OCI-LY1 (cell line): ENCODE data around the gene PANX3.
"Not testable (repeated sequence)": the region's sequence is repeated elsewhere in the genome, so short reads cannot be mapped to it uniquely, and the experiment has no call there.

Source experiments
- H2AFZ ChIP-seq: fragments of 200-600 bp; sonication (generic), shearing (Covaris generic); 2 replicates; pipeline ENCODE4 v1.6.0; 2014; ENCODE audit warnings: antibody characterized with exemption, mild to moderate bottlenecking, low read length
- H3F3A ChIP-seq: fragments of 200-600 bp; sonication (generic), shearing (Covaris generic); 2 replicates; pipeline ENCODE4 v1.6.0; 2014; ENCODE audit warnings: mild to moderate bottlenecking, antibody characterized with exemption, low read length, moderate library complexity; ENCODE audit not compliant: insufficient read depth
- H3K27ac ChIP-seq: fragments of 200-600 bp; sonication (generic); 2 replicates; pipeline ENCODE4 v1.5.1; 2014; ENCODE audit warnings: low read length, mixed run types, mild to moderate bottlenecking, low read depth; ENCODE audit not compliant: poor library complexity, severe bottlenecking
- H3K27me3 ChIP-seq: fragments of 200-600 bp; sonication (generic); 2 replicates; pipeline ENCODE4 v1.6.0; 2014; ENCODE audit warnings: antibody characterized with exemption, mild to moderate bottlenecking, low read length, moderate library complexity; ENCODE audit not compliant: insufficient read depth
- H3K36me3 ChIP-seq: fragments of 200-600 bp; sonication (generic); 2 replicates; pipeline ENCODE4 v1.6.1; 2014; ENCODE audit warnings: mild to moderate bottlenecking, antibody characterized with exemption, low read length, moderate library complexity, mixed read lengths; ENCODE audit not compliant: insufficient read depth
- H3K4me1 ChIP-seq: fragments of 200-600 bp; sonication (generic); 2 replicates; pipeline ENCODE4 v1.5.1; 2014; ENCODE audit warnings: mild to moderate bottlenecking, low read length, moderate library complexity; ENCODE audit not compliant: insufficient read depth, severe bottlenecking
- H3K4me2 ChIP-seq: fragments of 200-600 bp; sonication (generic), shearing (Covaris generic); 2 replicates; pipeline ENCODE4 v1.6.1; 2014; ENCODE audit warnings: low read length
- H3K4me3 ChIP-seq: fragments of 200-600 bp; sonication (generic); 2 replicates; pipeline ENCODE4 v1.5.1; 2014; ENCODE audit warnings: low read length, low read depth, mild to moderate bottlenecking, mixed read lengths; ENCODE audit not compliant: poor library complexity, severe bottlenecking
- H3K79me2 ChIP-seq: fragments of 200-600 bp; shearing (Covaris generic); 2 replicates; pipeline ENCODE4 v1.6.1; 2016; ENCODE audit warnings: mixed run types, low read length, mixed read lengths; ENCODE audit not compliant: insufficient read depth
- H3K9ac ChIP-seq: fragments of 200-600 bp; sonication (generic), shearing (Covaris generic); 2 replicates; pipeline ENCODE4 v1.6.1; 2014; ENCODE audit warnings: mild to moderate bottlenecking, low read length, mixed read lengths
- H3K9me2 ChIP-seq: fragments of 200-600 bp; sonication (generic), shearing (Covaris generic); 2 replicates; pipeline ENCODE4 v1.6.1; 2014; ENCODE audit warnings: low read depth, mild to moderate bottlenecking, low read length, mixed read lengths
- H3K9me3 ChIP-seq: fragments of 200-600 bp; shearing (Covaris generic); 2 replicates; pipeline ENCODE4 v1.6.1; 2014; ENCODE audit warnings: low read length, mixed read lengths
- H4K20me1 ChIP-seq: fragments of 200-600 bp; sonication (generic), shearing (Covaris generic); 2 replicates; pipeline ENCODE4 v1.6.0; 2016; ENCODE audit warnings: mild to moderate bottlenecking, low read length; ENCODE audit not compliant: insufficient read depth
- EZH2 ChIP-seq: fragments of 200-600 bp; sonication (generic), shearing (Covaris generic); IDR thresholded peaks from 2 replicates; pipeline ENCODE4 v1.8.0; 2017; ENCODE audit warnings: borderline replicate concordance, mixed run types, mild to moderate bottlenecking, antibody characterized with exemption, low read length, moderate library complexity, mixed read lengths
- TF ChIP-seq, protein P1 (sequence below): fragments of 200-600 bp; sonication (generic), shearing (Covaris generic); IDR thresholded peaks from 2 replicates; pipeline ENCODE4 v1.5.1; 2017; ENCODE audit warnings: mild to moderate bottlenecking, antibody characterized with exemption, low read length, moderate library complexity, mixed read lengths

Gene PANX3

DNA sequence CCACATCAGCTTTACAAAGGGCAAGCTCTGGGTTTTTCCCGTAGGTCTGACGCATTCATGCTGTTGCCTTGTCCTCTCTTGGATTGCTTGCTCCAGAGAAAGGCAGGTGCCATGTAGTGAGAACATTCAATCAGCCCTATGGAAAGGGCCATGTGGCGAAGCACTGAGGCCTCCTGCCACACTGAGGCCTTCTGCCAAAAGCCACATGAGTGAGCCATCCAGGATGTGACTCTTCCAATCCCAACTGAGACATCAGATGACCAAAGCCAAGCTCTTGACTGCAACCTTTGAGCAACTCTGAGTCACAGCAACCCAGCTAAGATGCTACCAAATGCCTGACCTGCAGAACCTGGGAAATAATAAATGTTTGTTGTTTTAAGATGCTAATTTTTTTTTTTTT lies 9.0 kb upstream of the PANX3 start:
- Histone ChIP-seq H3K9ac (no peak overlapping the region), H3K9me3 (no peaks in the 10 kb centered on the region), H3F3A (no peaks in the 10 kb centered on the region), H3K4me1 (no peaks in the 10 kb centered on the region), H4K20me1 (no peaks in the 10 kb centered on the region), H3K4me3 (no peak overlapping the region), H3K79me2 (no peaks in the 10 kb centered on the region), H3K4me2 (no peak overlapping the region), H3K27ac (no peak overlapping the region), H2AFZ (no peak overlapping the region), H3K9me2 (no peaks in the 10 kb centered on the region), H3K27me3 (no peaks in the 10 kb centered on the region), H3K36me3 (no peaks in the 10 kb centered on the region)
- no peak for TF ChIP-seq EZH2
- TF ChIP-seq, protein P1, sequence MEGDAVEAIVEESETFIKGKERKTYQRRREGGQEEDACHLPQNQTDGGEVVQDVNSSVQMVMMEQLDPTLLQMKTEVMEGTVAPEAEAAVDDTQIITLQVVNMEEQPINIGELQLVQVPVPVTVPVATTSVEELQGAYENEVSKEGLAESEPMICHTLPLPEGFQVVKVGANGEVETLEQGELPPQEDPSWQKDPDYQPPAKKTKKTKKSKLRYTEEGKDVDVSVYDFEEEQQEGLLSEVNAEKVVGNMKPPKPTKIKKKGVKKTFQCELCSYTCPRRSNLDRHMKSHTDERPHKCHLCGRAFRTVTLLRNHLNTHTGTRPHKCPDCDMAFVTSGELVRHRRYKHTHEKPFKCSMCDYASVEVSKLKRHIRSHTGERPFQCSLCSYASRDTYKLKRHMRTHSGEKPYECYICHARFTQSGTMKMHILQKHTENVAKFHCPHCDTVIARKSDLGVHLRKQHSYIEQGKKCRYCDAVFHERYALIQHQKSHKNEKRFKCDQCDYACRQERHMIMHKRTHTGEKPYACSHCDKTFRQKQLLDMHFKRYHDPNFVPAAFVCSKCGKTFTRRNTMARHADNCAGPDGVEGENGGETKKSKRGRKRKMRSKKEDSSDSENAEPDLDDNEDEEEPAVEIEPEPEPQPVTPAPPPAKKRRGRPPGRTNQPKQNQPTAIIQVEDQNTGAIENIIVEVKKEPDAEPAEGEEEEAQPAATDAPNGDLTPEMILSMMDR: no peak

DNA sequence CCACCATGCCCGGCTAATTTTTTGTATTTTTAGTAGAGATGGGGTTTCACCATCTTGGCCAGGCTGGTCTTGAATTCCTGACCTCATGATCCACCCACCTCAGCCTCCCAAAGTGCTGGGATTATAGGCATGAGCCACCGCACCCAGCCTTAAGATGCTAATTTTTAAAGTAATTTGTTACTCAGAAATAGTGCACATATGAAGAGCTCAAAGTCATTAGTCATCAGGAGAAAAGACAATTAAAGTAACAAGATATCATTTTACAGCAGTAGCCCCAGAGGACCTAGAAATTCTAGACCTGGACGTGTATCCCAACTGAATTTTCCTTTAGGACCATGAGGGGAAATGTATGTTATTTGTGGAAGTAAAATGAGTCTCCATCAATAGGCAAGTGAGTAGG lies 8.5 kb upstream of the PANX3 start:
- not testable (repeated sequence) for H3K9ac ChIP-seq, H3K9me2 ChIP-seq, H3K79me2 ChIP-seq, H3K9me3 ChIP-seq, H3K27ac ChIP-seq, H3K27me3 ChIP-seq, H3K4me3 ChIP-seq, H4K20me1 ChIP-seq, H3F3A ChIP-seq, H2AFZ ChIP-seq, H3K4me1 ChIP-seq, H3K4me2 ChIP-seq, H3K36me3 ChIP-seq

DNA sequence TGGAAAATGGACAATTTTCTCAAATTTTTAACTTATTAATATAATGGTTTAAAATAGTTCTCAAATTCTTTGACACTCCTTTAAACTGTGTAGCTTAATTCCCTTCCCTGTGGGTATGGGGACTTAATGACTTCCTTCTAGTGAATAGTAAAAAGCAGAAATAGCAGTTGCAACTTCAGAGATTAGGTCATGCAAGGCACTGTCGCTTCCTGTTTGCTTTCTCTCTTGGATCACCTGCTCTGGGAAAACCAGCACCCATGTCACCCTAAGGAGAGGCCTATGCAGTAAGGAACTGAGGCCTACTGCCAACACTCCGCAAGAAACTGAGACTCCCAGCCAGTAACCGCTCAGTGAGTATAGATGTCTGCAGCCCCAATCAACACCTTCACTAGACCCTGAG lies 5.5 kb upstream of the PANX3 start:
- H3F3A ChIP-seq: no peaks in the 10 kb centered on the region
- TF ChIP-seq EZH2: no peak
- TF ChIP-seq, protein P1: no peak
- H3K4me2 ChIP-seq: no peak overlapping the region
- H3K9ac ChIP-seq: no peak overlapping the region
- no peaks in the 10 kb centered on the region for H4K20me1 ChIP-seq
- no peak overlapping the region for H2AFZ ChIP-seq
- no peaks in the 10 kb centered on the region for H3K79me2 ChIP-seq
- no peak overlapping the region for H3K27ac ChIP-seq
- no peaks in the 10 kb centered on the region for H3K27me3 ChIP-seq
- H3K4me3 ChIP-seq: no peak overlapping the region
- H3K9me2 ChIP-seq: no peaks in the 10 kb centered on the region
- H3K9me3 ChIP-seq: no peaks in the 10 kb centered on the region
- H3K36me3 ChIP-seq: no peaks in the 10 kb centered on the region
- H3K4me1 ChIP-seq: no peaks in the 10 kb centered on the region

DNA sequence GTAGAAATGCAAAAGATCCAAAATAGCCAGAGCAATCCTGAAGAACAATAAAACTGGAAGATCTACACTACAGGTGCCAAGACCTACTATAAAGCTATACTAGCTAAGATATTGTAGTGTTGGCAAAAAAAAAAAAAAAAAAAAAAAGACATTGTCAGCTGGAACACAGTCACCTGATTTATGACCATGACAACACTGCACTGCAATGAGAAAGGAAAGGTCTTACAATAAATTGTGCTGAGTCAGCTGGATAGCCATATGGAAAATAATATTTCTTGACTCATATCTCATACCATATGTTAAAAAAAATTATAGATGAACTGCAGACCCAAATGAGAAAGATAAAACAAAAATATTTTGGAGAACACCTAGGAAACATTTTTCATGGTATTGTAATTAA lies 3.1 kb upstream of the PANX3 start:
- H3K9me3 ChIP-seq: no peaks in the 10 kb centered on the region
- H3K9ac ChIP-seq: no peak overlapping the region
- no peaks in the 10 kb centered on the region for H3K27me3 ChIP-seq
- H3K4me1 ChIP-seq: no peaks in the 10 kb centered on the region
- no peak overlapping the region for H2AFZ ChIP-seq
- TF ChIP-seq, protein P1: no peak
- TF ChIP-seq EZH2: no peak
- no peak overlapping the region for H3K4me3 ChIP-seq
- no peaks in the 10 kb centered on the region for H3F3A ChIP-seq
- no peaks in the 10 kb centered on the region for H3K9me2 ChIP-seq
- H3K4me2 ChIP-seq: no peak overlapping the region
- no peaks in the 10 kb centered on the region for H3K79me2 ChIP-seq
- no peaks in the 10 kb centered on the region for H4K20me1 ChIP-seq
- no peak overlapping the region for H3K27ac ChIP-seq
- no peaks in the 10 kb centered on the region for H3K36me3 ChIP-seq
